Gastroesophageal sphincter (tissue), 4 donors: ENCODE data around the gene BANK1. TPM values are rescaled to one million over a fixed set of nuclear protein-coding genes. Genes with fewer than 3 reads are reported as not detected.

Experiments used
- ATAC-seq: fragments of 150-250 bp; one replicate; pipeline ENCODE4 v1.9.1; 2016; ENCODE audit warnings: mild to moderate bottlenecking, moderate library complexity
- H3K27ac ChIP-seq, 4 donors: fragments of 200-600 bp; sonication (generic) in 3 of 4; 1 replicate in 3 of 4; 2 replicates in 1 of 4; pipeline ENCODE4 v1.5.1; 2016 to 2019
- H3K27me3 ChIP-seq: fragments of 200-600 bp; sonication (generic); one replicate; pipeline ENCODE4 v1.5.1; 2019
- H3K36me3 ChIP-seq, 2 donors: fragments of 200-600 bp; sonication (generic); one replicate each; pipeline ENCODE4 v1.5.1; 2019; ENCODE audit warnings: control low read depth in 1 of 2
- H3K4me1 ChIP-seq, 3 donors: fragments of 200-600 bp; sonication (generic); 1 replicate in 2 of 3; 2 replicates in 1 of 3; pipeline ENCODE4 v1.5.1; 2016 to 2019; ENCODE audit warnings: control low read depth in 2 of 3
- H3K4me3 ChIP-seq, 2 donors: fragments of 200-600 bp; sonication (generic); one replicate each; pipeline ENCODE4 v1.5.1; 2019; ENCODE audit warnings: mild to moderate bottlenecking in 1 of 2, moderate library complexity in 1 of 2
- H3K9me3 ChIP-seq, 3 donors: fragments of 200-600 bp; sonication (generic); one replicate each; pipeline ENCODE4 v1.5.1; 2017 to 2019; ENCODE audit warnings: control low read depth in 2 of 3
- CTCF ChIP-seq, 4 experiments: fragments of 200-600 bp in 2 of 4; fragments of 450-650 bp in 2 of 4; sonication (generic) in 1 of 4; IDR thresholded peaks; one replicate each; pipeline ENCODE4 v1.5.1; 2017 to 2019; ENCODE audit warnings: antibody characterized with exemption in 4 of 4, mild to moderate bottlenecking in 2 of 4, moderate library complexity in 2 of 4
- EP300 ChIP-seq: sonication (generic); formaldehyde crosslinking; IDR thresholded peaks from one replicate; pipeline ENCODE4 v1.6.1; 2017; ENCODE audit warnings: antibody characterized with exemption, mild to moderate bottlenecking
- POLR2A ChIP-seq, 2 donors: fragments of 450-650 bp; IDR thresholded peaks; one replicate each; pipeline ENCODE4 v1.6.1; 2017; ENCODE audit warnings: antibody characterized with exemption in 2 of 2, mild to moderate bottlenecking in 2 of 2, moderate library complexity in 1 of 2
- POLR2AphosphoS5 ChIP-seq: sonication (generic); formaldehyde crosslinking; IDR thresholded peaks from one replicate; pipeline ENCODE4 v1.6.1; 2017; ENCODE audit warnings: antibody characterized with exemption
- WGBS, 2 donors: methylation state at CpG; one replicate each; pipeline ENCODE4 v1.1.5; 2018; ENCODE audit warnings: low coverage in 1 of 2; 5-methylcytosine and 5-hydroxymethylcytosine counted together
- total RNA-seq, 4 donors: library from RNA; depleted of rRNA; stranded (reverse); fragments of >200 nt; gene quantifications; one replicate each; pipeline ENCODE4 v1.1.0, GENCODE V29; 2016

BANK1 gene
- total RNA-seq, 4 donors from 2014 or later, result 0.62 to 4.6 (median 0.81) TPM

GRCh38 chr4:101864660-101865059, 74.1 kb downstream of the BANK1 start:
- H3K27ac ChIP-seq, result no peak overlapping the region
- WGBS, 2 donors, result 95 to 100% methylated on average over 2 of the region's 2 CpGs
- no peaks in the 10 kb centered on the region for H3K9me3 ChIP-seq
- TF ChIP-seq CTCF (IDR thresholded peaks at IDR 0.05) (no peak), POLR2AphosphoS5 (no peak), POLR2A (IDR thresholded peaks at IDR 0.05) (no peak), EP300 (no peak)
- no peaks in the 10 kb centered on the region for H3K36me3 ChIP-seq
- no peaks in the 10 kb centered on the region for H3K4me1 ChIP-seq
- H3K27me3 ChIP-seq, result no peaks in the 10 kb centered on the region
- ATAC-seq, result no peak
- H3K4me3 ChIP-seq, result no peak overlapping the region

GRCh38 chr4:101865501-101866062, 75.1 kb downstream of the BANK1 start:
- no peaks in the 10 kb centered on the region for H3K36me3 ChIP-seq
- no peak overlapping the region for H3K27ac ChIP-seq
- no peaks in the 10 kb centered on the region for H3K9me3 ChIP-seq
- no peak for TF ChIP-seq POLR2A (IDR thresholded peaks at IDR 0.05)
- no peak for TF ChIP-seq CTCF (IDR thresholded peaks at IDR 0.05)
- TF ChIP-seq EP300, result no peak
- TF ChIP-seq POLR2AphosphoS5, result no peak
- no peak overlapping the region for H3K4me3 ChIP-seq
- no peaks in the 10 kb centered on the region for H3K4me1 ChIP-seq
- 41 to 48% methylated on average over 3 of the region's 3 CpGs for WGBS, 2 donors
- no peaks in the 10 kb centered on the region for H3K27me3 ChIP-seq
- ATAC-seq, result no peak

DNA sequence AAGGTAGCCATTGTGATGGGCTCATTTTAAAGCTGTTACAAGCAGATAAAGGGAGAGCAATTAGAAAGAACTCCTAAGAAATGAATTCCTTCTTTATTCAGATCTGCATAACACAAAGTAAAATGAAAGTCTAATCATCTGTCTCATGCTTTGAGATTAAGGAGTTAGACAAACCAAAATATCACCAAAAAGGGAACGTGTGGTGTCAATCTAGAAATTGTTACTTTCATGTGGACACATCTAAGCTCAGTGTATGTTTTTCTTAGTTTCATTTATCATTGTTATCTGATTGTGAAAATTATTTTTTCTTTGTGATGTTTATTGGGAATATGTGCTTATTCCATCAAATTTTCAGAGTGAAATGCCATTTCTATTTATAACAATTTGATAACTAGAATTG, 80.3 kb downstream of the BANK1 start:
- no peaks in the 10 kb centered on the region for H3K27me3 ChIP-seq
- no peak overlapping the region for H3K4me3 ChIP-seq
- H3K36me3 ChIP-seq, result no peaks in the 10 kb centered on the region
- no peak overlapping the region for H3K27ac ChIP-seq
- H3K9me3 ChIP-seq, result no peaks in the 10 kb centered on the region
- TF ChIP-seq EP300, result no peak
- TF ChIP-seq POLR2AphosphoS5, result no peak
- no peak for TF ChIP-seq POLR2A (IDR thresholded peaks at IDR 0.05)
- no peak for TF ChIP-seq CTCF (IDR thresholded peaks at IDR 0.05)
- ATAC-seq, result no peak
- no peaks in the 10 kb centered on the region for H3K4me1 ChIP-seq
- WGBS, 2 donors, result 36 to 64% methylated on average over 1 of the region's 1 CpG

- H3K27ac ChIP-seq, result no peak overlapping the region
- H3K36me3 ChIP-seq, result no peaks in the 10 kb centered on the region
- ATAC-seq, result no peak
- TF ChIP-seq EP300 (no peak), CTCF (IDR thresholded peaks at IDR 0.05) (no peak), POLR2A (IDR thresholded peaks at IDR 0.05) (no peak), POLR2AphosphoS5 (no peak)
- WGBS, 2 donors, result 83 to 88% methylated on average over 1 to 2 of the region's 2 CpGs
- no peaks in the 10 kb centered on the region for H3K9me3 ChIP-seq
- H3K4me3 ChIP-seq, result no peak overlapping the region
- H3K4me1 ChIP-seq, result no peaks in the 10 kb centered on the region
- H3K27me3 ChIP-seq, result no peaks in the 10 kb centered on the region
Measured at GRCh38 chr4:101871962-101872676, 81.6 kb downstream of the BANK1 start.

GRCh38 chr4:101885574-101885973, 95.0 kb downstream of the BANK1 start:
- H3K4me3 ChIP-seq, result no peak overlapping the region
- no peak overlapping the region for H3K27ac ChIP-seq
- no peak for ATAC-seq
- no peaks in the 10 kb centered on the region for H3K4me1 ChIP-seq
- no peaks in the 10 kb centered on the region for H3K27me3 ChIP-seq
- TF ChIP-seq CTCF (IDR thresholded peaks at IDR 0.05) (no peak), POLR2AphosphoS5 (no peak), EP300 (no peak), POLR2A (IDR thresholded peaks at IDR 0.05) (no peak)
- 83 to 87% methylated on average over 1 to 2 of the region's 2 CpGs for WGBS, 2 donors
- H3K9me3 ChIP-seq, result peaks cover 0 to 4% (median 0%) of the 10 kb centered on the region in 3 donors
- H3K36me3 ChIP-seq, result no peaks in the 10 kb centered on the region
